PFSK-1 (cell line): ENCODE measurements around the gene PNKD.

Experiments used
- POLR2AphosphoS5 ChIP-seq: IDR thresholded peaks from 2 replicates; pipeline ENCODE4 v1.6.1; 2012; ENCODE audit warnings: low read depth, mild to moderate bottlenecking, control low read depth, low read length, moderate library complexity
- REST ChIP-seq, 2 experiments: IDR thresholded peaks; 2 replicates each; pipeline versions ENCODE4 v1.6.1 to v1.8.0; 2011 to 2012; ENCODE audit warnings: low read depth in 2 of 2, low read length in 2 of 2, control low read depth in 1 of 2, inconsistent platforms in 1 of 2, mild to moderate bottlenecking in 1 of 2, moderate library complexity in 1 of 2; ENCODE audit not compliant: insufficient read depth in 1 of 2
- SIN3A ChIP-seq: IDR thresholded peaks from 2 replicates; pipeline ENCODE4 v1.6.1; 2012; ENCODE audit warnings: mild to moderate bottlenecking, low read length, moderate library complexity, borderline replicate concordance; ENCODE audit not compliant: insufficient read depth
- TAF1 ChIP-seq: IDR thresholded peaks from 2 replicates; pipeline ENCODE4 v1.6.1; 2012; ENCODE audit warnings: low read length, control low read depth, borderline replicate concordance; ENCODE audit not compliant: insufficient read depth

- TF ChIP-seq REST (IDR thresholded peaks at IDR 0.05; ENCODE audit: insufficient read depth in 1 of 2, low read depth in 2 of 2, low read length in 2 of 2): no peak
- TF ChIP-seq POLR2AphosphoS5: no peak
- TF ChIP-seq SIN3A: no peak
- no peak for TF ChIP-seq TAF1
These were observed 107.7 kb downstream of the PNKD start for GRCh38 chr2:218378053-218378452.
